ENCODE results near the gene C10orf62.

The C10orf62 gene

GRCh38 chr10:97587183-97587582 lies 2.3 kb upstream of the C10orf62 start:
- DNase-seq, result no peak

- no peak for DNase-seq
These were observed 694 bp downstream of the C10orf62 start for GRCh38 chr10:97590082-97590747.

GRCh38 chr10:97590748-97591495 lies 1.4 kb downstream of the C10orf62 start:
- no peak for DNase-seq

- DNase-seq, result no peak
These were observed 3.9 kb downstream of the C10orf62 start for GRCh38 chr10:97593421-97593820.

- DNase-seq, result no peak
These were observed 6.9 kb downstream of the C10orf62 start for GRCh38 chr10:97596101-97597082.

GRCh38 chr10:97597778-97598177 lies 8.3 kb downstream of the C10orf62 start:
- DNase-seq, result no peak

- DNase-seq, result no peak
These were observed 9.1 kb downstream of the C10orf62 start for GRCh38 chr10:97598407-97599271.

- no peak for DNase-seq
These were observed 9.7 kb downstream of the C10orf62 start for GRCh38 chr10:97599272-97599619.

GRCh38 chr10:97600616-97601015 lies 11.1 kb downstream of the C10orf62 start:
- no peak for DNase-seq

- no peak for DNase-seq
These were observed 12.0 kb downstream of the C10orf62 start for GRCh38 chr10:97601268-97602215.

- DNase-seq, result no peak
These were observed 17.6 kb downstream of the C10orf62 start for GRCh38 chr10:97607095-97607636.

GRCh38 chr10:97608991-97609561 lies 19.6 kb downstream of the C10orf62 start:
- no peak for DNase-seq

- no peak for DNase-seq
These were observed 22.0 kb downstream of the C10orf62 start for GRCh38 chr10:97611473-97611872.

GRCh38 chr10:97612386-97612785 lies 22.9 kb downstream of the C10orf62 start:
- no peak for DNase-seq

GRCh38 chr10:97618285-97618684 lies 28.8 kb downstream of the C10orf62 start:
- DNase-seq, result no peak

GRCh38 chr10:97618733-97619132 lies 29.2 kb downstream of the C10orf62 start:
- DNase-seq, result no peak

GRCh38 chr10:97623277-97623676 lies 33.8 kb downstream of the C10orf62 start:
- no peak for DNase-seq

- no peak for DNase-seq
These were observed 38.2 kb downstream of the C10orf62 start for GRCh38 chr10:97627731-97628130.

- no peak for DNase-seq
These were observed 38.7 kb downstream of the C10orf62 start for GRCh38 chr10:97628228-97628627.

- no peak for DNase-seq
These were observed 39.8 kb downstream of the C10orf62 start for GRCh38 chr10:97629289-97629688.

- no peak for DNase-seq
These were observed 41.6 kb downstream of the C10orf62 start for GRCh38 chr10:97631098-97631497.

Data from activated naive CD4-positive, alpha-beta T cell treated with anti-CD3 and anti-CD28 coated beads, Interleukin-2, amount 50 U/mL, for 16 hours (primary cell).